PFSK-1 (cell line): ENCODE results near the gene CFAP73.

Experiments used
- FOXP2 ChIP-seq: optimal IDR thresholded peaks from 2 replicates; pipeline ENCODE3; 2011; ENCODE audit warnings: borderline replicate concordance, control low read depth, inconsistent platforms; ENCODE audit not compliant: insufficient read depth; ENCODE audit errors: extremely low read length, extremely low read depth
- POLR2AphosphoS5 ChIP-seq: IDR thresholded peaks from 2 replicates; pipeline ENCODE4 v1.6.1; 2012; ENCODE audit warnings: low read depth, mild to moderate bottlenecking, control low read depth, low read length, moderate library complexity
- SIN3A ChIP-seq: IDR thresholded peaks from 2 replicates; pipeline ENCODE4 v1.6.1; 2012; ENCODE audit warnings: mild to moderate bottlenecking, low read length, moderate library complexity, borderline replicate concordance; ENCODE audit not compliant: insufficient read depth
- TAF1 ChIP-seq: IDR thresholded peaks from 2 replicates; pipeline ENCODE4 v1.6.1; 2012; ENCODE audit warnings: low read length, control low read depth, borderline replicate concordance; ENCODE audit not compliant: insufficient read depth
- TF ChIP-seq, protein P1 (sequence below), 2 experiments: IDR thresholded peaks; 2 replicates each; pipeline versions ENCODE4 v1.6.1 to v1.8.0; 2011 to 2012; ENCODE audit warnings: low read depth in 2 of 2, low read length in 2 of 2, control low read depth in 1 of 2, inconsistent platforms in 1 of 2, mild to moderate bottlenecking in 1 of 2, moderate library complexity in 1 of 2; ENCODE audit not compliant: insufficient read depth in 1 of 2

The CFAP73 gene

DNA sequence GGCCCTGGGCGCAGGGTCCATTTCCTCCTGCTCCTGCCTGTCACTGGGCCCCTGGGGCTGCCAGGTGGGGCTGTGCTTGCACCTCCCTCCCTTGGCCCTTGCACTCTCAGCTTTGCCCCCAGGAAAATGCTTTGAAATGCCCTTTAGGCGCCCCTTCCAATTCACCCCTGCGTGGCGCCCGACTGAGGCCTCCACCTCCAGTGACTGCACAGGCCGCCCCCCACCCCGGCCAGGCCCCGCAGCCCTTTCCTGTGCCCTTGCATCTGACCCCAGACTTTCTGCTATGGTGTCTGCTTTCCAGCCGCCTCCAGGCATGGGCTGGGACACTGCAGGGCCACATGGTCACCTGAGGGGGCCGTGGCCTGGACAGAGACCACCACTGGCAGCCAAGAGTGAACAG is 18.3 kb downstream of the CFAP73 start:
- TF ChIP-seq SIN3A (no peak), POLR2AphosphoS5 (no peak), FOXP2 (no peak), TAF1 (no peak)
- TF ChIP-seq, protein P1, sequence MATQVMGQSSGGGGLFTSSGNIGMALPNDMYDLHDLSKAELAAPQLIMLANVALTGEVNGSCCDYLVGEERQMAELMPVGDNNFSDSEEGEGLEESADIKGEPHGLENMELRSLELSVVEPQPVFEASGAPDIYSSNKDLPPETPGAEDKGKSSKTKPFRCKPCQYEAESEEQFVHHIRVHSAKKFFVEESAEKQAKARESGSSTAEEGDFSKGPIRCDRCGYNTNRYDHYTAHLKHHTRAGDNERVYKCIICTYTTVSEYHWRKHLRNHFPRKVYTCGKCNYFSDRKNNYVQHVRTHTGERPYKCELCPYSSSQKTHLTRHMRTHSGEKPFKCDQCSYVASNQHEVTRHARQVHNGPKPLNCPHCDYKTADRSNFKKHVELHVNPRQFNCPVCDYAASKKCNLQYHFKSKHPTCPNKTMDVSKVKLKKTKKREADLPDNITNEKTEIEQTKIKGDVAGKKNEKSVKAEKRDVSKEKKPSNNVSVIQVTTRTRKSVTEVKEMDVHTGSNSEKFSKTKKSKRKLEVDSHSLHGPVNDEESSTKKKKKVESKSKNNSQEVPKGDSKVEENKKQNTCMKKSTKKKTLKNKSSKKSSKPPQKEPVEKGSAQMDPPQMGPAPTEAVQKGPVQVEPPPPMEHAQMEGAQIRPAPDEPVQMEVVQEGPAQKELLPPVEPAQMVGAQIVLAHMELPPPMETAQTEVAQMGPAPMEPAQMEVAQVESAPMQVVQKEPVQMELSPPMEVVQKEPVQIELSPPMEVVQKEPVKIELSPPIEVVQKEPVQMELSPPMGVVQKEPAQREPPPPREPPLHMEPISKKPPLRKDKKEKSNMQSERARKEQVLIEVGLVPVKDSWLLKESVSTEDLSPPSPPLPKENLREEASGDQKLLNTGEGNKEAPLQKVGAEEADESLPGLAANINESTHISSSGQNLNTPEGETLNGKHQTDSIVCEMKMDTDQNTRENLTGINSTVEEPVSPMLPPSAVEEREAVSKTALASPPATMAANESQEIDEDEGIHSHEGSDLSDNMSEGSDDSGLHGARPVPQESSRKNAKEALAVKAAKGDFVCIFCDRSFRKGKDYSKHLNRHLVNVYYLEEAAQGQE (IDR thresholded peaks at IDR 0.05; ENCODE audit: insufficient read depth in 1 of 2, low read depth in 2 of 2, low read length in 2 of 2), result no peak

DNA sequence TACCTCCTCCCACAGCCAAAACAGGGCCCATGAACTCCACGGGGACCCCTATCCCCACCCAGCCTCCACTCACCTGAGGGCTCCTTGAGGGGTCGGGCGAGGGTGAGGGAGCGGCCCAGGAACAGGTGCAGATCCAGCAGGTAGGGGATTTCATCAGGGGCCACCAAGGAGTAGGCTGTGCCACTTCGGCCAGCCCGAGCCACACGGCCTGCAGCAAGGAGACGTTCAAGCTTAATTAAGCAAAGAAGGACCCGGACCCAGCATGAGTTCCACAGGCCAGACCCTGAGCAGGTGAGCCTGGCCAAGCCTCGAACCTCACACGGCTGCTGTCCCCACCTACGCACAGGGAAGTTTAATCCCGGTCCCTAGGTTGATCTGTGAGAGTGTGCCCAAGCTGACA is 20.2 kb downstream of the CFAP73 start:
- no peak for TF ChIP-seq TAF1
- TF ChIP-seq, protein P1 (IDR thresholded peaks at IDR 0.05; ENCODE audit: insufficient read depth in 1 of 2, low read depth in 2 of 2, low read length in 2 of 2), result no peak

DNA sequence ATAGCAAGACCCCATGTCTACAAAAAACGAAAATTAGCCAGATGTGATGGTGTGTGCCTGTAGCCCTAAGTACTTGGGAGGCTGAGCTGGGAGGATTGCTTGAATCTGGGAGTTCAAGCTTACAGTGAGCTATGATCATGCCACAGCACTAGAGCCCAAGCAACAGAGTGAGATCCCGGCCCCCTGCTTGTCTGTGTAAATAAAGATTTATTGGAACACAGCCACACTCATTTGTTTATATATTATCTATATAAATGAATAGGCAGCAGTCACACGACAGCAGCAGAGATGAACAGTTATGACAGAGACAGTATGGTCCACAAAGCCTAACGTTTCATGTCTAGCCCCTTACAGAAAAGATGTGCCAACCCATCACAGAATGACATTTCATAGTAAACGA is 20.9 kb downstream of the CFAP73 start:
- TF ChIP-seq POLR2AphosphoS5, result no peak
- TF ChIP-seq FOXP2, result no peak
- TF ChIP-seq TAF1, result no peak
- no peak for TF ChIP-seq SIN3A
- TF ChIP-seq, protein P1 (IDR thresholded peaks at IDR 0.05; ENCODE audit: insufficient read depth in 1 of 2, low read depth in 2 of 2, low read length in 2 of 2), result no peak

DNA sequence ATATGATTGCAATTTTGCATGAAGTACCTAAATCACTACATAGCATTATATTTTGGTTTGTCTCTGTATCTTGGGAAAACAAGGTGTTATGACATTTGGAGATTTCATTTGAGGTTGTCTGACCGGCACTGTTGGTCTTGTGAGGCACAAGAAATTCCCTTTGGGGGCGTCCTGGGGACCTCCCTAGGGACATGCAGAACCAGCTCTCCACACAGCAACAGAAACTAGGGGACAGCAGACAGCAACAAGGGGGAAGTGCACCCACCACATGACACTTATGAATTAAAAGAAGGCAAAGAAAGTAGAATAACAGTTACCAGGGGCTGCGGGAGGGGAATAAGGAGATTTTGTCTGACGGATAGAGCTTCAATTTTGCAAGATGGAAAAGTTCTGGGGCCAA is 21.4 kb downstream of the CFAP73 start:
- TF ChIP-seq, protein P1 (IDR thresholded peaks at IDR 0.05; ENCODE audit: insufficient read depth in 1 of 2, low read depth in 2 of 2, low read length in 2 of 2), result no peak
- no peak for TF ChIP-seq POLR2AphosphoS5
- TF ChIP-seq SIN3A, result no peak
- TF ChIP-seq TAF1, result no peak
- TF ChIP-seq FOXP2, result no peak

DNA sequence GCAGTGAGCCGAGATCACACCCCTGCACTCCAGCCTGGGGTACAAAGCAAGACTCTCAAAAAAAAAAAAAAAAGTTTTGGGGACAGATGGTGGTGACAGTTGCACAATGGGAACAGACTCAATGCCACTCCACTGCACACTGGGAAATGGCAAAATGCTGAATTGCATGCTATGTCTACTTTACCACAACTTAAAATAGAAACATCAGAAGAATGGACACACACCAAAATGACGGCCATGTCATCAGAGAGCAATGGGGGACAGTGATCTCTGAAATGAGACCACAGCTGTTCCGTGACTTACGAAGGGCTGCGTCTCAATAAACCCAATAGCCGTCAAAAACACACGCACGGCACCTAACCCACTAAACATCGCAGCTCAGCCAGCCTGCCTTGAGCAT is 22.0 kb downstream of the CFAP73 start:
- TF ChIP-seq, protein P1 (IDR thresholded peaks at IDR 0.05; ENCODE audit: insufficient read depth in 1 of 2, low read depth in 2 of 2, low read length in 2 of 2), result no peak
- TF ChIP-seq POLR2AphosphoS5 (no peak), SIN3A (no peak), FOXP2 (no peak), TAF1 (no peak)
